Measurements from ENCODE around the gene NPHS1. TPM values are rescaled to one million over a fixed set of nuclear protein-coding genes. Genes with fewer than 3 reads are reported as not detected.

The NPHS1 gene
- total RNA-seq, 1 experiment from 2014 or later, result not detected

GRCh38 chr19:35890113-35890650 is 37.9 kb upstream of the NPHS1 start:
- no peaks in the 10 kb centered on the region for H3K27me3 Mint-ChIP-seq (ENCODE audit: insufficient read depth, unreplicated experiment)
- no peak for TF ChIP-seq CTCF (IDR thresholded peaks at IDR 0.05; ENCODE audit: insufficient read depth in 1 of 2, low read depth in 1 of 2, low read length in 1 of 2, severe bottlenecking in 1 of 2, unreplicated experiment in 1 of 2)
- H3K36me3 ChIP-seq (ENCODE audit: control insufficient read depth, insufficient read depth, low read length), result no peaks in the 10 kb centered on the region
- no peak for DNase-seq
- H3K4me3 ChIP-seq (ENCODE audit: low read depth, low read length), result no peak overlapping the region
- CTCF ChIA-PET, result interaction anchor here (0.5 kb wide), 1 partner anchor 96 kb away, joined by 4 read pairs; no protein-coding TSS in a partner anchor
- H3K9me3 Mint-ChIP-seq (ENCODE audit: unreplicated experiment), result no peaks in the 10 kb centered on the region
- intact Hi-C loops (cut with micrococcal nuclease; ENCODE audit: unreplicated experiment), result no loop called here
- H3K4me1 Mint-ChIP-seq (ENCODE audit: low read depth, unreplicated experiment), result no peaks in the 10 kb centered on the region
- POLR2A ChIA-PET, result no interaction called here
- no peak overlapping the region for H3K27ac Mint-ChIP-seq (ENCODE audit: unreplicated experiment)
- BruUV-seq (replicated peaks), result no TSS peak
- peaks cover 17% of the 10 kb centered on the region for H3K36me3 Mint-ChIP-seq (ENCODE audit: insufficient read depth, unreplicated experiment)
- no peak overlapping the region for H3K4me3 Mint-ChIP-seq (ENCODE audit: unreplicated experiment)
- H3K27me3 ChIP-seq (replicated peaks; ENCODE audit: control insufficient read depth, insufficient read depth, low read length), result no peaks in the 10 kb centered on the region
- no peaks in the 10 kb centered on the region for H3K9me3 ChIP-seq
- H3K4me1 ChIP-seq, result no peaks in the 10 kb centered on the region

DNA sequence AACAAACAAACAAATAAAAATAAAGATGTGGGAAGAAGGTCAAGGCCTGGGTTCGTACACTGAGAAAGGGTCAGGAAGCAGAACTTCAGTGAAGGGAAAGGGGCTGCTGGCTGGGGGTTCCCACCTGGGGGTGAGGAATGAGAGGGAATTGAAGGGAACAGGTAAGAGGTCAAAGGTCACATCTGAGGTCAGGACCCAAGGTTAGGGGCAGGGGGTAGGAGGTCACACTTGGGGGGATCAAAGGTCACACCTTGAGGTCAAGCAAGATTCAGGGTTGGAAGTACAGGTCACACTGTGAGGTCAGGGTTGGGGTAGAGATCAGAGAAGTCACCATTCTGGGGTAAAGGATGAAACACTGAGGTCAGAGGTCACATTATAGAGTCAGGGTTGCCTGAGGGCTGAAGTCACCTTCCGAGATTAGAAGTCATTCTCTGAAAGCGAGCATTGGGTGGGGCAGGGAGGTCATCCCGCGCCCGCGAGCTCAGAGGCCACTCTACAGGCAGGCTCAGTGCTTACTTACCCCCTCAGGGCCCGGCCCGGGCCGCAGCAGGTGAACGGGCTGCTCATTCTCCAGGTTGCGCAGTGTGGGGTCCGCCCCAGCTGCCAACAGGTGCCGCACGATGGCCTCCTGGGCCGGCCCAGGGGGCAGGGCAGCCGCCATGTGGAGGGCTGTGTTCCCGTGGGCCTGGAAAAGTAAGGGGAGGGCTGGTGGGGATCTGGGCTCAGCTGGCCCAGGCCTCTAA is 37.2 kb upstream of the NPHS1 start:
- H3K4me3 Mint-ChIP-seq (ENCODE audit: unreplicated experiment), result no peak overlapping the region
- peaks cover 19% of the 10 kb centered on the region for H3K36me3 Mint-ChIP-seq (ENCODE audit: insufficient read depth, unreplicated experiment)
- intact Hi-C loops (cut with micrococcal nuclease; ENCODE audit: unreplicated experiment), result no loop called here
- H3K9me3 Mint-ChIP-seq (ENCODE audit: unreplicated experiment), result no peaks in the 10 kb centered on the region
- BruUV-seq (replicated peaks), result no TSS peak
- TF ChIP-seq CTCF (IDR thresholded peaks at IDR 0.05; ENCODE audit: insufficient read depth in 1 of 2, low read depth in 1 of 2, low read length in 1 of 2, severe bottlenecking in 1 of 2, unreplicated experiment in 1 of 2), result no peak
- H3K4me3 ChIP-seq (ENCODE audit: low read depth, low read length), result no peak overlapping the region
- POLR2A ChIA-PET, result no interaction called here
- DNase-seq, result no peak
- H3K27me3 ChIP-seq (replicated peaks; ENCODE audit: control insufficient read depth, insufficient read depth, low read length), result no peaks in the 10 kb centered on the region
- H3K27ac Mint-ChIP-seq (ENCODE audit: unreplicated experiment), result no peak overlapping the region
- no peaks in the 10 kb centered on the region for H3K36me3 ChIP-seq (ENCODE audit: control insufficient read depth, insufficient read depth, low read length)
- no peaks in the 10 kb centered on the region for H3K9me3 ChIP-seq
- H3K4me1 ChIP-seq, result no peaks in the 10 kb centered on the region
- H3K27me3 Mint-ChIP-seq (ENCODE audit: insufficient read depth, unreplicated experiment), result no peaks in the 10 kb centered on the region
- CTCF ChIA-PET, result interaction anchor here (0.5 to 0.6 kb wide), 2 partner anchors 96 to 1388 kb away, joined by 3 to 4 read pairs; no protein-coding TSS in a partner anchor
- H3K4me1 Mint-ChIP-seq (ENCODE audit: low read depth, unreplicated experiment), result no peaks in the 10 kb centered on the region

- no peaks in the 10 kb centered on the region for H3K36me3 ChIP-seq (ENCODE audit: control insufficient read depth, insufficient read depth, low read length)
- no peaks in the 10 kb centered on the region for H3K4me1 ChIP-seq
- BruUV-seq (replicated peaks), result no TSS peak
- Mint-ChIP-seq H3K9me3 (ENCODE audit: unreplicated experiment) (no peaks in the 10 kb centered on the region), H3K36me3 (ENCODE audit: insufficient read depth, unreplicated experiment) (peaks cover 19% of the 10 kb centered on the region), H3K4me3 (ENCODE audit: unreplicated experiment) (no peak overlapping the region), H3K27ac (ENCODE audit: unreplicated experiment) (no peak overlapping the region), H3K4me1 (ENCODE audit: low read depth, unreplicated experiment) (no peaks in the 10 kb centered on the region), H3K27me3 (ENCODE audit: insufficient read depth, unreplicated experiment) (no peaks in the 10 kb centered on the region)
- intact Hi-C loops (cut with micrococcal nuclease; ENCODE audit: unreplicated experiment), result no loop called here
- no peaks in the 10 kb centered on the region for H3K27me3 ChIP-seq (replicated peaks; ENCODE audit: control insufficient read depth, insufficient read depth, low read length)
- ChIA-PET CTCF (no interaction called here), POLR2A (no interaction called here)
- H3K4me3 ChIP-seq (ENCODE audit: low read depth, low read length), result no peak overlapping the region
- no peak for TF ChIP-seq CTCF (IDR thresholded peaks at IDR 0.05; ENCODE audit: insufficient read depth in 1 of 2, low read depth in 1 of 2, low read length in 1 of 2, severe bottlenecking in 1 of 2, unreplicated experiment in 1 of 2)
- H3K9me3 ChIP-seq, result no peaks in the 10 kb centered on the region
- DNase-seq, result no peak
Measured at GRCh38 chr19:35888398-35888797, 36.1 kb upstream of the NPHS1 start.

All from Caco-2 (cell line).